ENCODE data around the gene SLC17A7. TPM values are rescaled to one million over a fixed set of nuclear protein-coding genes. Genes with fewer than 3 reads are reported as not detected.
A peak's percentile ranks its signal among the peaks of the same experiment; 100 is the strongest.

The SLC17A7 gene
- total and polyA plus RNA-seq, 9 of the 15 experiments (the other 6 are each of a cell fraction or from before 2014, with no cell fraction given): 1.1 to 15.7 (median 2.4) TPM

DNA sequence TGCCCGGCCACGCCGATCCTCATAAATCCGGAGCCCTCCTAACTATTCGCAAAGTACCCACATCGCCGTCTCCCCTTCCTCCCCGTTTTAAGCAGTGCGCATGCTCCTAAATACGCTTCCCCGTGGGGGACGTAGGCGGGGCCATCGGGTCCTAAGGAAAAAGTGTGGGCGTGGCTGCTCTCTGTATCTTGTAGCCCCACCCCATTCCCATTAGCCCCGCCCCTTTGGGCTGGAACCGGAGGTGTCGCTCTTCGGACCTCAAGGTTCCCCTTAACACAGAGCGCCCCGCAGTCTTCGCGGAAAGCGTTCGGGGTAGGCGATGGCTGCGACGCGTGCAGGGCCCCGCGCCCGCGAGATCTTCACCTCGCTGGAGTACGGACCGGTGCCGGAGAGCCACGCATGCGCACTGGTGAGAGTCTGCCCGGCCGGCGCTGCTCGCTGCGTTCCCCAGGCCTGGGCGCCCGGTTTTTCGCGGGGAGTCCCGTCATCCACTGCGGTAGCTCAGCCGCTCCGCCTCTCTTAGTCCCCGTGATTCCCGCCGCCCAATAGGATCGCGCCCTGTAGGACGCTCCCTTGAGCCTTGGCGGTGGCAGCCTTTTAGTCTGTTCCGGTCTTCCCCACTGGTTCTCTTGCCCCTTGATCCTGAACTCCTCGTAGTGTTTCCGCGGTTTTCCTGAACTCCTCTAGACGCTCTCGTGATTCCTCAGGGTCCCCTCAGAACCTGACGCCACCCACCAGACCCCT, 11.9 kb upstream of the SLC17A7 start, which contains the start of gene ALDH16A1:
Gene ALDH16A1, plus strand, starts transcription at position 213 of the 744 bp plus-strand sequence. Its CDS starts 107 bp downstream, at position 320.
- FAIRE-seq (peak; percentile 95), ATAC-seq (peak; percentile 95), DNase-seq (ENCODE audit: extremely low read depth in 1 of 4, low spot score in 3 of 4) (peak; percentile 92 to 98 (median 95))
- intact Hi-C loops (cut with micrococcal nuclease) (no loop called here), in situ Hi-C loops (cut with MboI) (no loop called here)
- H3K27me3 ChIP-seq (ENCODE audit: control insufficient read depth in 2 of 2, insufficient read depth in 2 of 2, low read length in 2 of 2): no peaks in the 10 kb centered on the region
- POLR2A ChIA-PET: interaction anchor here (0.6 to 2.8 kb wide), 12 partner anchors 9 to 578 kb away, joined by 3 to 8 read pairs (median 4); partner anchors contain the start of genes DKKL1 and RPL13A
- H3K9ac ChIP-seq (ENCODE audit: insufficient read depth in 1 of 2, low read depth in 2 of 2, low read length in 2 of 2): peak within 1 kb of the TSS; percentile 95 to 100
- H3K4me2 ChIP-seq (ENCODE audit: insufficient read depth, low read length): peak within 1 kb of the TSS; percentile 96
- 0% methylated on average over 60 of the region's 66 CpGs for WGBS (ENCODE audit: insufficient coverage, low coverage, missing lambda C conversion rate)
- no peaks in the 10 kb centered on the region for H3K9me3 ChIP-seq (replicated peaks; ENCODE audit: control insufficient read depth, insufficient read depth, low read depth, low read length)
- BruUV-seq (replicated peaks): no TSS peak
- H3K9me1 ChIP-seq (ENCODE audit: control insufficient read depth, insufficient read depth, low read length): no peaks in the 10 kb centered on the region
- peak within 1 kb of the TSS; percentile 100 for H3K27ac ChIP-seq (ENCODE audit: extremely low read depth, low read depth, low read length)
- peaks cover 9 to 44% of the 10 kb centered on the region in 2 experiments; a peak in 4 of 5 replicates for H3K4me1 ChIP-seq (replicated peaks in 1 of 2; ENCODE audit: control insufficient read depth in 2 of 2, insufficient read depth in 2 of 2, low read length in 2 of 2)
- CTCF ChIA-PET (ENCODE audit: low intra/inter-chr PET ratio): interaction anchor here (0.5 to 0.7 kb wide), 2 partner anchors 125 to 219 kb away, joined by 3 read pairs; no protein-coding TSS in a partner anchor
- H3K79me2 ChIP-seq (ENCODE audit: control insufficient read depth, insufficient read depth, low read length): peaks cover 58% of the 10 kb centered on the region
- H4K20me1 ChIP-seq (replicated peaks; ENCODE audit: control insufficient read depth, insufficient read depth, low read length): no peaks in the 10 kb centered on the region
- peak within 1 kb of the TSS; percentile 93 for H3K4me3 ChIP-seq
- peaks cover 41% of the 10 kb centered on the region; the same call in 2 of the 3 replicates for H3K36me3 ChIP-seq (ENCODE audit: control insufficient read depth, insufficient read depth, low read length)
- H2AFZ ChIP-seq (ENCODE audit: low read depth, low read length): peak within 1 kb of the TSS; percentile 95
- TF ChIP-seq POLR2B (IDR thresholded peaks at IDR 0.05; ENCODE audit: low read depth, partially characterized antibody) (peak; percentile 100), NEUROD1 (IDR thresholded peaks at IDR 0.05; ENCODE audit: borderline replicate concordance, low read depth, low read length, partially characterized antibody) (no peak), WHSC1 (IDR thresholded peaks at IDR 0.05; ENCODE audit: low read length) (no peak), SUPT5H (IDR thresholded peaks at IDR 0.05) (peak; percentile 99)
- TF ChIP-seq, protein P1, sequence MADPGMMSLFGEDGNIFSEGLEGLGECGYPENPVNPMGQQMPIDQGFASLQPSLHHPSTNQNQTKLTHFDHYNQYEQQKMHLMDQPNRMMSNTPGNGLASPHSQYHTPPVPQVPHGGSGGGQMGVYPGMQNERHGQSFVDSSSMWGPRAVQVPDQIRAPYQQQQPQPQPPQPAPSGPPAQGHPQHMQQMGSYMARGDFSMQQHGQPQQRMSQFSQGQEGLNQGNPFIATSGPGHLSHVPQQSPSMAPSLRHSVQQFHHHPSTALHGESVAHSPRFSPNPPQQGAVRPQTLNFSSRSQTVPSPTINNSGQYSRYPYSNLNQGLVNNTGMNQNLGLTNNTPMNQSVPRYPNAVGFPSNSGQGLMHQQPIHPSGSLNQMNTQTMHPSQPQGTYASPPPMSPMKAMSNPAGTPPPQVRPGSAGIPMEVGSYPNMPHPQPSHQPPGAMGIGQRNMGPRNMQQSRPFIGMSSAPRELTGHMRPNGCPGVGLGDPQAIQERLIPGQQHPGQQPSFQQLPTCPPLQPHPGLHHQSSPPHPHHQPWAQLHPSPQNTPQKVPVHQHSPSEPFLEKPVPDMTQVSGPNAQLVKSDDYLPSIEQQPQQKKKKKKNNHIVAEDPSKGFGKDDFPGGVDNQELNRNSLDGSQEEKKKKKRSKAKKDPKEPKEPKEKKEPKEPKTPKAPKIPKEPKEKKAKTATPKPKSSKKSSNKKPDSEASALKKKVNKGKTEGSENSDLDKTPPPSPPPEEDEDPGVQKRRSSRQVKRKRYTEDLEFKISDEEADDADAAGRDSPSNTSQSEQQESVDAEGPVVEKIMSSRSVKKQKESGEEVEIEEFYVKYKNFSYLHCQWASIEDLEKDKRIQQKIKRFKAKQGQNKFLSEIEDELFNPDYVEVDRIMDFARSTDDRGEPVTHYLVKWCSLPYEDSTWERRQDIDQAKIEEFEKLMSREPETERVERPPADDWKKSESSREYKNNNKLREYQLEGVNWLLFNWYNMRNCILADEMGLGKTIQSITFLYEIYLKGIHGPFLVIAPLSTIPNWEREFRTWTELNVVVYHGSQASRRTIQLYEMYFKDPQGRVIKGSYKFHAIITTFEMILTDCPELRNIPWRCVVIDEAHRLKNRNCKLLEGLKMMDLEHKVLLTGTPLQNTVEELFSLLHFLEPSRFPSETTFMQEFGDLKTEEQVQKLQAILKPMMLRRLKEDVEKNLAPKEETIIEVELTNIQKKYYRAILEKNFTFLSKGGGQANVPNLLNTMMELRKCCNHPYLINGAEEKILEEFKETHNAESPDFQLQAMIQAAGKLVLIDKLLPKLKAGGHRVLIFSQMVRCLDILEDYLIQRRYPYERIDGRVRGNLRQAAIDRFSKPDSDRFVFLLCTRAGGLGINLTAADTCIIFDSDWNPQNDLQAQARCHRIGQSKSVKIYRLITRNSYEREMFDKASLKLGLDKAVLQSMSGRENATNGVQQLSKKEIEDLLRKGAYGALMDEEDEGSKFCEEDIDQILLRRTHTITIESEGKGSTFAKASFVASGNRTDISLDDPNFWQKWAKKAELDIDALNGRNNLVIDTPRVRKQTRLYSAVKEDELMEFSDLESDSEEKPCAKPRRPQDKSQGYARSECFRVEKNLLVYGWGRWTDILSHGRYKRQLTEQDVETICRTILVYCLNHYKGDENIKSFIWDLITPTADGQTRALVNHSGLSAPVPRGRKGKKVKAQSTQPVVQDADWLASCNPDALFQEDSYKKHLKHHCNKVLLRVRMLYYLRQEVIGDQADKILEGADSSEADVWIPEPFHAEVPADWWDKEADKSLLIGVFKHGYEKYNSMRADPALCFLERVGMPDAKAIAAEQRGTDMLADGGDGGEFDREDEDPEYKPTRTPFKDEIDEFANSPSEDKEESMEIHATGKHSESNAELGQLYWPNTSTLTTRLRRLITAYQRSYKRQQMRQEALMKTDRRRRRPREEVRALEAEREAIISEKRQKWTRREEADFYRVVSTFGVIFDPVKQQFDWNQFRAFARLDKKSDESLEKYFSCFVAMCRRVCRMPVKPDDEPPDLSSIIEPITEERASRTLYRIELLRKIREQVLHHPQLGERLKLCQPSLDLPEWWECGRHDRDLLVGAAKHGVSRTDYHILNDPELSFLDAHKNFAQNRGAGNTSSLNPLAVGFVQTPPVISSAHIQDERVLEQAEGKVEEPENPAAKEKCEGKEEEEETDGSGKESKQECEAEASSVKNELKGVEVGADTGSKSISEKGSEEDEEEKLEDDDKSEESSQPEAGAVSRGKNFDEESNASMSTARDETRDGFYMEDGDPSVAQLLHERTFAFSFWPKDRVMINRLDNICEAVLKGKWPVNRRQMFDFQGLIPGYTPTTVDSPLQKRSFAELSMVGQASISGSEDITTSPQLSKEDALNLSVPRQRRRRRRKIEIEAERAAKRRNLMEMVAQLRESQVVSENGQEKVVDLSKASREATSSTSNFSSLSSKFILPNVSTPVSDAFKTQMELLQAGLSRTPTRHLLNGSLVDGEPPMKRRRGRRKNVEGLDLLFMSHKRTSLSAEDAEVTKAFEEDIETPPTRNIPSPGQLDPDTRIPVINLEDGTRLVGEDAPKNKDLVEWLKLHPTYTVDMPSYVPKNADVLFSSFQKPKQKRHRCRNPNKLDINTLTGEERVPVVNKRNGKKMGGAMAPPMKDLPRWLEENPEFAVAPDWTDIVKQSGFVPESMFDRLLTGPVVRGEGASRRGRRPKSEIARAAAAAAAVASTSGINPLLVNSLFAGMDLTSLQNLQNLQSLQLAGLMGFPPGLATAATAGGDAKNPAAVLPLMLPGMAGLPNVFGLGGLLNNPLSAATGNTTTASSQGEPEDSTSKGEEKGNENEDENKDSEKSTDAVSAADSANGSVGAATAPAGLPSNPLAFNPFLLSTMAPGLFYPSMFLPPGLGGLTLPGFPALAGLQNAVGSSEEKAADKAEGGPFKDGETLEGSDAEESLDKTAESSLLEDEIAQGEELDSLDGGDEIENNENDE (IDR thresholded peaks at IDR 0.05; ENCODE audit: low read depth, low read length): no peak
- TF ChIP-seq, protein P2, sequence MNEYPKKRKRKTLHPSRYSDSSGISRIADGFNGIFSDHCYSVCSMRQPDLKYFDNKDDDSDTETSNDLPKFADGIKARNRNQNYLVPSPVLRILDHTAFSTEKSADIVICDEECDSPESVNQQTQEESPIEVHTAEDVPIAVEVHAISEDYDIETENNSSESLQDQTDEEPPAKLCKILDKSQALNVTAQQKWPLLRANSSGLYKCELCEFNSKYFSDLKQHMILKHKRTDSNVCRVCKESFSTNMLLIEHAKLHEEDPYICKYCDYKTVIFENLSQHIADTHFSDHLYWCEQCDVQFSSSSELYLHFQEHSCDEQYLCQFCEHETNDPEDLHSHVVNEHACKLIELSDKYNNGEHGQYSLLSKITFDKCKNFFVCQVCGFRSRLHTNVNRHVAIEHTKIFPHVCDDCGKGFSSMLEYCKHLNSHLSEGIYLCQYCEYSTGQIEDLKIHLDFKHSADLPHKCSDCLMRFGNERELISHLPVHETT (CRISPR knock-in tag; conservative IDR thresholded peaks at IDR 0.05 in 1 of 2, IDR thresholded peaks at IDR 0.05 in 1 of 2): peak in 1 of 2 experiments; percentile 92; a peak in 2 of 4 replicates
